Bone marrow (tissue), 2 donors: ENCODE results near the gene ETV2.
A peak's percentile ranks its signal among the peaks of the same experiment; 100 is the strongest.
"Not testable (repeated sequence)": the region's sequence is repeated elsewhere in the genome, so short reads cannot be mapped to it uniquely, and the experiment has no call there.

Experiments
- DNase-seq, 2 donors: peaks; one replicate each; lab custom pipeline; 2025; lab: John Stamatoyannopoulos, UW

The ETV2 gene

GRCh38 chr19:35657904-35658700 lies 16.6 kb downstream of the ETV2 start:
- DNase-seq, result no peak

- DNase-seq, result no peak
Measured at GRCh38 chr19:35661995-35662340, 20.4 kb downstream of the ETV2 start.

- no peak for DNase-seq
Measured at GRCh38 chr19:35663981-35664380, 22.4 kb downstream of the ETV2 start.

GRCh38 chr19:35665157-35665556 lies 23.6 kb downstream of the ETV2 start:
- DNase-seq, result no peak

- DNase-seq, result no peak
Measured at GRCh38 chr19:35665604-35666003, 24.1 kb downstream of the ETV2 start.

- DNase-seq, result no peak
Measured at GRCh38 chr19:35666251-35666913, 24.8 kb downstream of the ETV2 start, which contains the start of gene UPK1A. Gene UPK1A (plus strand): TSS chr19:35666517. CDS start chr19:35666813, 296 bp downstream.

GRCh38 chr19:35669566-35669965 lies 28.0 kb downstream of the ETV2 start:
- DNase-seq, result no peak

GRCh38 chr19:35669974-35670373 lies 28.4 kb downstream of the ETV2 start:
- no peak for DNase-seq

GRCh38 chr19:35670686-35671085 lies 29.1 kb downstream of the ETV2 start:
- no peak for DNase-seq

- DNase-seq, result no peak
Measured at GRCh38 chr19:35671818-35672217, 30.3 kb downstream of the ETV2 start.

- DNase-seq, result no peak
Measured at GRCh38 chr19:35673121-35673804, 31.7 kb downstream of the ETV2 start.

GRCh38 chr19:35675589-35676140 lies 34.1 kb downstream of the ETV2 start:
- no peak for DNase-seq

- no peak for DNase-seq
Measured at GRCh38 chr19:35689836-35690235, 48.3 kb downstream of the ETV2 start.

- DNase-seq, result not testable (repeated sequence)
Measured at GRCh38 chr19:35691106-35691505, 49.6 kb downstream of the ETV2 start.

GRCh38 chr19:35692010-35692409 lies 50.5 kb downstream of the ETV2 start:
- no peak for DNase-seq

GRCh38 chr19:35693422-35693821 lies 51.9 kb downstream of the ETV2 start:
- no peak for DNase-seq

- DNase-seq, result peak; percentile 50 to 84
Measured at GRCh38 chr19:35693835-35694599, 52.5 kb downstream of the ETV2 start.
